Activated CD4-positive, alpha-beta T cell treated with anti-CD3 and anti-CD28 coated beads for 24 hours (primary cell): Measurements from ENCODE around the gene RAMACL.
"Not testable (repeated sequence)": the region's sequence is repeated elsewhere in the genome, so short reads cannot be mapped to it uniquely, and the experiment has no call there.

Experiments
- DNase-seq, 2 donors: peaks; one replicate each; pipeline ENCODE4 v3.0.0-alpha.2; 2020; ENCODE audit warnings: low read depth in 2 of 2

The RAMACL gene

GRCh38 chr6:166586424-166587156 is at the start of gene RAMACL:
TSS of gene RAMACL (minus strand) at chr6:166586678. CDS start at chr6:166586477, 201 bp downstream.
- DNase-seq: peak; percentile 17 to 29

DNA sequence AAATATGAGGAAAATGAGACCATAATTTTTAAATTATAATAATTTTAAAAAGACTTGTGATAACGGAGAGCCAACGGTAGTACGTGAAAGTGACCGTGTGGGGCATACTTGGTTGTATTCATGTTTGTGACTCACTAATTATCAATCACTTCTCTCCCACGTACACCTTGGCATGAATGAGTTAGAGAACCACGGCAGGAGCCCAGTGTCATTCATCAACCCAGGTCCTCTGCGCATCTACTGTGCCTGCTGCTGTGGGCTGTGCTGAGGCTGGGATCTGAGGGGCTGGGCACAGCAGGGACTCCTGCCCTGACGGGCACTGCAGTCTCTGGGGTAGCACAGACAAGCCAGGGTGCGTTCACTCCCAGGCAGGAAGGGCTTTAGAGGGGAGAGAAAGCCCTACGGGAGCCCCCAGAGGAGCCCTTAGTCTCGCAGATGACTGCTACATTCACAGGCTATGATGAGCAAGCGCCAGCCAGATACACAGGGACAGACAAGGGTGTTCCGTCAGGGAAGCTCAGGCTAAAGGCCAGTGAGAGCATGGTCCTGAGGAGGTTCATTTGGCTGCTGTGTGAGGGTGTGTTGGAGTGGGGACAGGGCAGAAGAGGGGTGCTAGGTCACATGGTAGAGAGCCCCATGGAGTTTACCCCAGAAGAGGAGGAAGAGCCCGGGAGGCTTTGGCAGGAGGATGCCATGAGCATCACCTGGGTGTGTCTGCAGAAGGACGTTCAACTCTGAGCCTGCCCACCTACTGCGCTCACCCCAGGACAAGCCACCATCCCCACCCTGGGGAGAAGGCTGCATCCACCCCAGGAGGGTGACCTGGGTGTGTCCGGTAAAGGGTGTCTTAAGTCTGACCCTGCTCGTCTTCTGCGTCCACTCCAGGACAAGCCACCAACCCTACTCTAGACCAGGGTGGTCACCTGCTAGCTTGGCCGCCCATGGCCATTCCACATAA is 48.8 kb upstream of the RAMACL start:
- DNase-seq: no peak

DNA sequence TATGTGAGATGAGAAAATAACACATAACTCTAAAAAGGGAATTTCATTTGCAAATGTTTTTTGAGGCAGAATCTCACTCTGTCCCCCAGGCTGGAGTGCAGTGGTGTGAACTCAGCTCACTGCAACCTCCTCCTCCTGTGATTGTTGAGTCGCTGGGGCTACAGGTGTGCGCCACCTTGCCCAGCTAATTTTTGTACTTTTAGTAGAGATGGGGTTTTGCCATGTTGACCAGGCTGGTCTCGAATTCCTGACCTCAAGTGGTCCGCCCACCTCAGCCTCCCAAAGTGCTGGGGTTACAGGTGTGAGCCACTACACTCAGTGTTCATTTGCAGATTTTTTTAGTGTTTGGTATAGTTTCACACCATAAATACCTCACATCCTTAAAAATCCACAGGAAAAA is 48.1 kb upstream of the RAMACL start:
- DNase-seq: not testable (repeated sequence)

- no peak for DNase-seq
These were observed 47.5 kb upstream of the RAMACL start for GRCh38 chr6:166633732-166634535.

DNA sequence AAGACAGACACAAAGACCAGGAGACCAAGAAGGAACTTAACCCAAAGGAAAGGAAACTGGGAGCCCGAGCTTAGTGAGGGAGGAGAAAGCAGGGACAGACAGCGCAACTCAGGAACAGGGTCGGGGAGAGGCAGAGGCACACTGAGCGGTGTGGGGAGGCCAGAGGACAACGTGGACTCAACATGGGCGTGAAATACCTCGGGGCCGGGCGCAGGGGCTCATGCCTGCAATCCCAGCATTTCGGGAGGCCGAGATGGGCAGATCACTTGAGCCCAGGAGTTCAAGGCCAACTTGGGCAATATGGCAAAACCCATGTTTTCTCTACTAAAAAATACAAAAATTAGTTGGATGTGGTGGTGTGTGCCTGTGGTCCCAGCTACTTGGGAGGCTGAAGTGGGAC is 46.3 kb upstream of the RAMACL start:
- no peak for DNase-seq

- DNase-seq: no peak
These were observed 44.0 kb upstream of the RAMACL start for GRCh38 chr6:166630462-166630861.

DNA sequence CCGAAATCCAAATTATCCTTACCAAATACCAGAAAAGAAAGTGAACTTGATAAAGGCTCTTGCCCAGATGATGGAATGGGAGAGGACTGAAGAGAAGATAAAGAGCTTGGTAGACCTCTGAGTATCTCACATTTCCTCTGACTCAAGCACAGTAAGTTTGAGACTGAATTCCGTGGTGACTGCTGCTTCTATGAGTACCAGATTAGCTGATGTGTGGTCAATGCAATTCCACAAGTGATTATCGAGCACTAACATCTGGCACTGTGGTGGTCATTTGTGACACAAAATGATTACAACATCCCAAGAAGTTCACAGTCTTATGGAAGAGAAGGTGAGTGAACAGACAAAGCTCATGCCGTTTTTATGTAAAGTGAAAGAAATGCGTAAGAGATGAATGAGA is 43.1 kb upstream of the RAMACL start:
- no peak for DNase-seq

GRCh38 chr6:166627875-166628801 is 41.7 kb upstream of the RAMACL start:
- DNase-seq: peak; percentile 22 to 28

DNA sequence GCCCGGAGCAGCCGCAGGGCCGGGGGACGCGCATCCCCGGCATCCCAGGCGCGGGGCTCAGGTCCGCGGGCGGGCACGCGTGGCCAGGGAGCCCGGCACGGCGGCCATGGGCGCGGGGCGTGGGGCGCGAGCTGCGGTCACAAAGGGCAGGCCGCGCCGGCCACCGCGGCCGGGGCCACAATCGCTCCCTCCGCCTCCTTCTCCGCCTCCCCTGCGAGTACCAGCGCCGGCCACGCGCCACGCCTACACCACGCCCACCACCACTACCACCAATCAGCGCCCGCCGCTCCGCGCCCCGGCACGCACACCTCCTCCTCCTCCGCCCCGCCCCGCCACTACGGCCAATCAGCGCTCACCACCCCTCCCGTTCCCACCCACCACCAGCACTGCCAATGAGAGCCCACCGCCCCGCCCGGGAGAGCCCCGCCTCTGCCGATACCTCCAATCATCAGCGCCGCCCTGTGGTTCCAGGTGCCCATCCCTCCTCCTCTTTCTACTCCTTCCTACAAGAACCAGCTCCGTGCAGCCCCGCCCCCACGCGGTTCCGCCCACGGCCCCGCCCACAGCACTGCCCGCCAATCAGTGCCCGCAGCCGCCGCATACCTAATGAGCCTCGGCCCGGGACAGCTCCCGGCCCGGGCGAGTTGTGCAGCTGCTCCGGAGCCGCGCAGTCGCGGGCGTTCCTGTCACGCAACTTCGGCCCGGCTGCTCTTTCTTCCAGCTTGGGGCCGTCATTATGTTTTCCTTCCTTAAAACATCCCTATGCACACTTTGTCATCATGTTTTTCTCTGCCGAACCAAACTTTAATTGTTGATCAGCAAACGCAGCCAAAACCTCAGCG is 40.8 kb upstream of the RAMACL start, which contains the start of gene RPS6KA2:
RPS6KA2 (minus strand) TSS at position 219 of the 842 bp plus-strand sequence. CDS start 232 bp downstream, outside the sequence.
- DNase-seq: peak; percentile 99 to 100

DNA sequence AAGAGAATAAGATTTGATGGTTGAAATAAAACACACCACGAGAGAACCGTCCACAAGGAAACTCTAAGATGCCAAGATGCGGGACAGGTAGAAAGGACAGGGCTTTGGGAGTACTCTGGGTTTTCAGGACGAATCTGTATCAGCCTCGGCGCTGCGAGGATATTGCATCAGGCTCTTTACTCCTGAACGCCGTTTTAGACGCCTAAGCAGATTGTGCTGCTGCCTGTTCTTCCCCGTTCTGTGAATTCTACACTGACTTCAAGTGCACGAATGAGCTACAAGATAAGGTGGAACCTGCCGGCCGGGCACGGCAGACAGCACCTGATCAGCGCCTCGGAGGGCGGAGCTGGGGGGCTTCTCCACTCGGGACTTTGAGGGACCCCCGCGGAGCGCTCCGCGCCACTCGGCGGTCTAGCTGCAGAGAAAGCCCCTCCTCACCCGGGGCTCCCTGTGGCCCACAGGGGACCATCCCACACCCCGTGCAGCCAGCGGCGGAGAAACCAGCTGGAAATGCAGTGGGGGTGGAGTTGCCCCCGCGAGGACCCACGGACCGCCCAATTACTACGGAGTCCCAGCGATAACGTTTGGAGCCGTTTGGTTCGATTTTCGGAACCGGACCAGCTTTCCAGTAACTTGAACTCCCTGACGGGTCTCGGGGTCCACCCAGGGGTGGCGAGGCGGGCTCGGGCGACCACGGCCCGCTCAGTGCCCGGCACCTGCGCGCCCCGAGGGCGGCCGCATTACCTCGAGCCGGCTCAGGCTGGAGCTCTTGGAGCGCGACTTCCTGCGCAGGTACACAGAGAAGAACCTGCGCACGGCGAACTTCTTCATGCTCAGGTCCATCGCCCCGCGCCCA is 39.9 kb upstream of the RAMACL start:
- peak in 1 of 2 donors; percentile 15 for DNase-seq

- no peak for DNase-seq
These were observed 38.9 kb upstream of the RAMACL start for GRCh38 chr6:166625356-166625755.

DNA sequence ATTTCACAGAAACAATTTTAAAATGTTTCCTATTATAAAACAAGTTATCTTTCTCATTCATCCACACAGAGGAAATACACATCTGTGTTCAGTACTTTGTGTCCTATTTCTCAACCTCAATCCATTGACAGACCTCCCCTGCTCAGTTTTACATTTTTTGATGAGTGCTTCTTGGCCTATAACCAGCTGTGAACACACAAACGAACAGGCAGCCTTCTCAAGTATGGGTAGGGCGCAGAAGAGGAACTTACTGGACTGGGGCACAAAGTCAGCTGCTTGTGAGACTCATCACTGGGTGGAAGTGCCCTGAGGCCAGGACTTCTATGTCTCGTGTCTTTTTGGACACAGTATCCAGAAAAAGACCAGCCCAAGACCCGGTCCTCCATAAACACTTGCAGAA is 37.8 kb upstream of the RAMACL start:
- DNase-seq: no peak

- DNase-seq: no peak
These were observed 36.8 kb upstream of the RAMACL start for GRCh38 chr6:166623318-166623717.

DNA sequence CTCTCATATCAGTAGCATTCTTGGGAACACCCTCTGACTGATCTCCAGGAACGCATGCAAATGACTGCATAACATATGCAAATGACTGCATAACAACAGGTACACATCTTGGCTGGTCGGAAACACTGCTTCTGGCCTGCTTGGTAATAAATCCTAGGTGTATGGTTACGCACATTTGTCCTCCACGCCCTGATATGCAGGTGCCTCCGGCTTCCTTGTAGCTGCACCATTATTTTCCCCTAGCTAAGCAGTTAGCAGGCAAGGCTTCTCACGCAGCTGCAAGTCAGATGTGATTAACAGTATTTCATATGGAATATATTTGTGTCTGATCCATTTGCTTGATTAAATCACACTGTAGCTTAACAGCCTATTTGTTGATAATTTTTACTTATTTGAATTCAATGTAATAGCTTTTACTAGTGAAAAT is 34.6 kb upstream of the RAMACL start:
- DNase-seq: no peak

GRCh38 chr6:166620478-166621113 is 34.1 kb upstream of the RAMACL start:
- DNase-seq: no peak

DNA sequence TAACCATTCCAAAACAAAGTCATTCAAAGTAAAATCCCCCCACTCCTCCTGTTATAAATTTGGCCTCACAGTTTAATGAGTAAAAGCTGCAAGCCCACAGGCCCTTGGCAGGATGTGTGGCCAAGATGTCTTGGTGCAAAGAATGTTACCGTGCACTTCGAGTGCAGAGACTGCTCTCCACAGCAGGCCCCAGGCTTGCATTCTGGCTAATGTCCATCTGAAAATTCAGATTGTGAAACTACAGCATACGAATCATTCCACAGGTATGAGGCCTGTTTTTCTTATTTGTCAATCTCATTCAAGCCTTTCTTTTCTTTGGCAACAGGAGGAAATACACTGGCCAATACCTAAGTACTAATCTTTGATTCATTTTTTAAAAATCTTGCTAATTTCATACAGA is 33.4 kb upstream of the RAMACL start:
- no peak for DNase-seq

DNA sequence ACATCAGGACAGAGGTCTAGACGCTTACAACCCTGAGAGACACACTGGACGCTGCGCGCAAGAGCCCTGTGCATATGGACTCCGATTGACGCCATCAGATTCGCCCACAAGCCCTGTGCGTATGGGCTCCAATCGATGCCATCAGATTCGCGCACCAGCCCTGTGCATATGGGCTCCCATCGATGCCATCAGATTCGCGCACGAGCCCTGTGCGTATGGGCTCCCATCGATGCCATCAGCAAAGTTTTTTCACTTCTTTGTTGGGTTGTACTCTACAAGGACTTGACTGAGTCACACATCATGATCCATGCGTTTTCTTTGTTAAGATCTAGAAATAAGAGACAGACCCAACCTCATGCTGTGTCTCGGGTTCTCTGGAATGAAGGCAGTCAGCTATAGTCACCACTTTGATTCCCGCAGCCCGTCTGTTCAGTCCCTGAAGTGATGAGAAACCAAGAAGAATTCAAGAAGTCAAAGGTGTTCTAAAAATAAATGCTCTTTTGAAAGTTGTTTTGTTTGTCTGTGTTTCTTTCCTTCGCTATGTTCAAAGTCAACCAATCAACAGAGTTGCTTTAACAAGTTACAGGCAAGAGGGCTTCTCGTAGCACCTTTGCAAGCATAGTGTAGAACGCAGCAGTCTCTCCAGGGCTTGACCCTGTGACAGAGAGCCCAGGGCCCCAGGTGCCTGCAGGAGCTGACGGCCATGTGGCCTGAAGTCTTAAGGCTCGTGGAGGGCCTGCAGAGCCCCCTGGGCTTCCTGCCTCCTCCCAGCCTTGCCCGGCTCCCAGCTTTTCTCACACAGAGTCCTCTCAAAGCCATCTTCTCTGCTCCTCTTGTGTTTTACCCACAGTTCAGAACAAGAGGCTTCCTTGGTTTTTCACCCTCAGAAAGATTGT is 32.6 kb upstream of the RAMACL start:
- DNase-seq: no peak
